Ramos (cell line): Measurements from ENCODE around the gene ANKLE2.

Experiments used
- in situ Hi-C: fragments of 300-500 bp; cut with MboI; formaldehyde crosslinking; loops from one replicate; pipeline ENCODE4 v1.14.3; 2022; ENCODE audit warnings: low sequenced_read_pairs; ENCODE audit not compliant: unreplicated experiment

Gene ANKLE2

DNA sequence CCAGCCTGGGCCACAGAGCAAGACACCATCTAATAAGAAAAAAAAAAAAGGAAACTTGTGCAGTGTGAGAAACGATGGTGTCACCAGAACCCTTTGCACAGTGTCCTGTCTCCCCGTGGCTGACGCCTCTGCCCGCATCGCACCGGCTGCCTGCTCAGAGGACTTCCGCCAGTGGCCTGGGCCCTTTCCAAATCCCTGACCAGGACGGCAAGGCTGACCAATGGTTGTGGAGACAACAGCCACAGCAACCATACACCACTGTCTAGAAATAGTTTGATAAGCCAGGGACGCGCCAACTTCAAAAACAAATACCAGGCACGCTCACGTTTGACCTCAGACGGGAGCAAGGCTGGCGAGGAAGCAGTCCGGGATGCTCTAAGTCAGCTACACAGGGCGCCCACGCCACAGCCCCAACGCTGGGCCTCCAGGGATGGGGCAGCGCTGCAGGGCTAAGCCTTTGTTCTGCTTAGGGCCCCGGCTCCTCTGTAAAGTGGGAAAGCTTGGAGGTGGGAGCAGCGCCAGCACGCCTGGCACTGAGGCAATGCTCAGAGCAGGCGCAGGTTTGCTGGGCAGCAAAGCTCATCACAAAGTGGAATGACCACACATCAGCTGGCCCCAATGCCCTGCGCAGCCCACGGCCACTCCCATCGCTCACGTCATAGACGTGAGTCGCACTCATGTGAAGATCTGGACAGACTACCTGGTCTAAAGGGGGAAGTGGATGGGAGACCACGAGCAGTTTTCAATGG is 38.4 kb downstream of the ANKLE2 start:
- in situ Hi-C loops: no loop called here

DNA sequence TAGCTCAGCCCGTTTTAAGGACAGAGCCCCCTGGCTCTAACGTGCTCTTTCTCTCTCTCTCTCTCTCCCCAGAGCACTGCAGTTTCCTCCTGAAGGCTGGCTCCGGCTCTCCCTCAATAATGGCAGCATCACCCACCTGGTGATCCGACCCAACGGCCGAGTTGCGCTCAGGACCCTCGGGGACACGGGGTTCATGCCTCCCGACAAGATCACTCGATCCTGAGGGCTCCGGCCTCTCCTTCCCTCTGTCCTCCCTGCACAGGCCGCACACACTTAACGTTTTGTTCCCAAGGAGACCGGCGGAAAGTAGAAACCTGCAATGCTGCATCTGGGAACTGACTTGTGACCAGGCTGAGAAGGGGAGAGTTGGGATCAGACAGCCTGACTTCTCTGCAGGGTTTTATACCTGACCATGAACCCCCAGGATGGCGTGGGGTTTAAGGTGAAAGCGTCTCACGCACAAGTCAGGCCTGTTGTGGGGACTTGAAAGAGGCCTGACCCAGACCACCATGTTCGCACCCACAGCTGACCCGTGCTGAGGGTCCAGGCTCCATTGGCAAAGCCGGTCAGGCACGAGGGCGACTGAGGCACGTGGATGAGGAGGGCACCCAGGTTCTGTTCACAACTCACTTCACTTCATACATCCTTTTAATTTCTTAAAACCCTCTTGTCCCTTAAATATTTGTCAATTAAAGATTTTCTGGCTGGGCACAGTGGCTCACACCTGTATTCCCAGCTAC is 40.9 kb downstream of the ANKLE2 start:
- in situ Hi-C loops: no loop called here

DNA sequence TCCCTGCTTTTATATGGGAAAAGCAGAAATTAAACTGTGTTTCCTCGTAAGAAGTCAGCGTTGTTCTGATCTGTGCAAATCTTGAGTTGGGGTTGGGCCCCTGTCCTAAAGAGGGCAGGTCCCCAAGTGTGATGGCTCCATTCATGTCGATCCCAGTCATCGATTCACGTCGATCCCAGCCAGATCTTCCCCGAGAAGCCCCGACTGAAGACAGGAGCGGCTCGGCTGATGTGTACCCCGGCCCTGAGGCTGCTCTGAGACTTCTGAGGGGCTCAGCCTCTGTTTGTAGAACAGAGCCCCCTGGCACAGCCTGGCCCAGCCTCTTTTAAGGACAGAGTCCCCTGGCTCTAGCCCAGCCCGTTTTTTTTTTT is 41.7 kb downstream of the ANKLE2 start:
- in situ Hi-C loops: no loop called here

DNA sequence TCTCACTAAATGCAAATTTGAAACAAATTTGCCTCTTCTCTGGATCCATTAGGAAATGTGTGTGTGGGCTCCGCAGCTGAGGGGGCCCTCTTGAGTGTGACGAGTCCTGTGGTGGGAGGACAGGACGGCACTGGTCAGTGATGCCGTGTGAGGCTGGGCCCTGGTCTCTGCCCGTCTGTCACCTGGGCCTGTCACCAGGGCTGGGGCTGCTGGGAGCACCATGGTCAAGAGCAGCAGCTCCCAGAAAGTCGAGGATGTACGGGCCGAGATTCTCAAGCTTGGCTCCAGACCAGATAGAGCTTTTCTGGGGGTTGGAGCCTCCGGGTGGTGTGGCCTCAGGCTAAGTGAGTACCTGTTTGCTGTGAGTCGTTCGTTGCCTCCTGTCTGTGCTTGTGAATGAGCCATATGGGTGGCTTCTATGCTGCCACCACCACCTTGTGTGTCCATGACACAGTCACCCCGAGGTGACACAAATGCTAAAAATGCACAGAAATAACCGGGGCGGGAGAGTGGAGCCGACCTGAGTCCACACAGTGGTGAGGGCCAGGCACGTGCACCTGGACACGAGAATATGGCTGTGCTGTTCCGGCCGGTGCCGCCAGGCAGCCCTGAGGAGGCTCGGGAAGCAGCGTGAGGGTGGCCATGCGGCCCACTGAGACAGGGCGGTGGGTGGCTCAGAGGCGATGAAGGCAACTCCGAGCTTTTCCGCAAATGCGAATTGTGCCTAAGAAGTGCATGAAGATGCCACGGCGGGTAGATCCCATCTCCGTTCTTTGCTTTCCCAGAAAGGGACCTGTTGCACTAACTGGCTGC is 42.3 kb downstream of the ANKLE2 start:
- in situ Hi-C loops: no loop called here

DNA sequence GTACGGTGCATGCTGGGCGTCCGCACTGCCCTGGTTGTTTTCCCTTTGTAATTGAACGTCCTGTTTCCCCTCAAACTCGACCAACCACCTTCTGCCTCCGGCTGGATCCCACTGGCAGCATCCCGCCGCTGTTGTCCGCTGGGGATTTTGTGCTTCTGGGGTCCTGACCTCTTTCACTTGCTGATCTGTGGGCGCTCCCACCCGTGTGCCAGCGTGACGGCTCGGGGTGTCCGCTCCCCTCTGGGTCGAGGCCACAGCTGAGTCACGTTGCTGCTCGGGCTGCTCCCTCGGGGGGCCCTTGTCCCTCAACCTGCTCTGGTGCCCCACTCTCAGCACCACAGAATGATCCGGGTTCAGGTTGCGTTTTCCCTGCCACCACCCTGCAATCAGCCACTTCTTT is 43.0 kb downstream of the ANKLE2 start:
- in situ Hi-C loops: no loop called here

DNA sequence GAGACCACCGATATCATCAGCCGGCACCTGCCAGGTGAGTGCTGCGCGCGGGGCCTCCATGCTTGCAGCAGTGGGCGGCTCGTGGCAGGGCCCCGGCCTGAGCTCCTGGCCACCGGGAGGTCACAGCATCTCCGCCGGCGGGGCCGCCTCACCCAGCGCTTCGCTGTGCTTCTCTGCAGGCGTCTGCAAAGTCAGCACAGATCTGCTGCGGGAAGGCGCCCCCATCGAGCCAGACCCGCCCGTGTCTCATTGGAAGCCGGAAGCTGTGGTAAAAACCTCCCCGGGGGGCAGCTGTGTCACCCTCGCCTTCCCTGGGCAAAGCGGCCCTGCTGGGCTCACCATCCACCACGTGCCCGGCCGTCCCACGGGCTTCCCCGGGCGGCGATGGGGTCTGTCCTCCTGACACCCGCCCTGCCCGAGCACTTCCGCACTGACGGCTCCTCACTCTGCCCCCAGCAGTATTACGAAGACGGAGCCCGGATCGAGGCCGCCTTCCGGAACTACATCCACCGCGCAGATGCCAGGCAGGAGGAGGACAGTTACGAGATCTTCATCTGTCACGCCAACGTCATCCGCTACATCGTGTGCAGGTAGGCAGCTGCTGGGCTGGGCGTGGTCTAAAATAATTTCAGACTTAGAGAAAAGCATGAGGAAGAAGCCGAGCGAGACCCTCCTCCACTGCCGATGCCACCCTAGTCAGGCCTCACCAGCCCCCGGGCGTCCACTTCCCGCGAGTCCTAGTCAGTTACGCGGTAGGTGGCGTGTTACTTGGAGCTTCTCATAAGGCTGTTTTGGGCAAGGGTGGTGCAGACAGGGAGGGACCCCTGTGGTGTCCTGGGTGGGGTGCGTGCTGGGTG is 43.9 kb downstream of the ANKLE2 start:
- in situ Hi-C loops: no loop called here

DNA sequence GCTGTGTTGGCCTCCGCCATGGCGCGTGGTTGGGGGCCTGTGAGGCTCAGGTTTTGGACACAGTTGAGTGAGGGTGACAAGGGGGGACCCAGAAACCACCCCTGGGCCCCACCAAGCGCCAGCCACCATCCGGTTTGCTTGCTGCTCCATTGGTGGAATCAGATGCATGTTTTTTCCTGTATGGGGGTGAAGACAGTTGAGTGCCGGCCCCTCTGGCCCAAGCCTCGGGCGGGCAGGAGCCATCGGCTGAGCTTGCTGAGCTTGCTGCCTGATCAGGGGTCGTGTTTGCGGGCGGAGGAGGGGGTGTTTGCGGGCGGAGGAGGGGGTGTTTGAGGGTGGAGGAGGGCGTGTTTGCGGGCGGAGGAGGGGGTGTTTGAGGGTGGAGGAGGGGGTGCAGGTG is 44.6 kb downstream of the ANKLE2 start:
- in situ Hi-C loops: no loop called here

DNA sequence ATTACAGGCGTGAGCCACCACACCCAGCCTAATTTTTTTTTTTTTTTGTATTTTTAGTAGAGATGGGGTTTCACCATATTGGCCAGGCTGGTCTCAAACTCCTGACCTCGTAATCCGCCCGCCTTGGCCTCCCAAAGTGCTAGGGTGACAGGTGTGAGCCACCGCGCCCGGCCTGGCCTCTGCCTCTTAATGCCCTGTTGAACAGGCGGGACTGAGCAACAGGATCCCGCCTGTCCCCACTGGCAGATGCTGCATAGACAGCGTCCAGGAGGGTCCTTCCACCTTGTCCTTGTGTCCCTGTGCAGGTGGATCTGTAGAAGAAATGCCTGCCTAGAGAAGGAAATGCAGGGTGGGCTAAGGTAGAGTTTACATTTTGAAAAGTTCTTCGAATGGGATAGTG is 45.3 kb downstream of the ANKLE2 start:
- in situ Hi-C loops: no loop called here

DNA sequence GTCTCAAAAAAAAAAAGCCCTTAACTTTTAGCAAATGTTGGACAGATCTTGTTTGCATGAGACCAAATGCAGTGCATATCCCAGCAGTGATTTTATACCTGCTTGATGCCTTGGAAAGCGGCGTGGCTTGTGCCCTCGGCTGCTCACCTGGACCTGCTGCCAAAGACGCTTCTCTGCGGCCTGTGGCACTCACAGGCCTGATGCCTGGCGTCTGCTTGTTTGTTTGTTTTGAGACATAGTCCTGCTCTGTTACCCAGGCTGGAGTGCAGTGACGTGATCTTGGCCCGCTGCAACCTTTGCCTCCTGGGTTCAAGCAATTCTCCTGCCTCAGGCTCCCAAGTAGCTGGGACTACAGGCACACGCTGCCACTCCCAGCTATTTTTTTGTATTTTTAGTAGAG is 45.8 kb downstream of the ANKLE2 start:
- in situ Hi-C loops: no loop called here

DNA sequence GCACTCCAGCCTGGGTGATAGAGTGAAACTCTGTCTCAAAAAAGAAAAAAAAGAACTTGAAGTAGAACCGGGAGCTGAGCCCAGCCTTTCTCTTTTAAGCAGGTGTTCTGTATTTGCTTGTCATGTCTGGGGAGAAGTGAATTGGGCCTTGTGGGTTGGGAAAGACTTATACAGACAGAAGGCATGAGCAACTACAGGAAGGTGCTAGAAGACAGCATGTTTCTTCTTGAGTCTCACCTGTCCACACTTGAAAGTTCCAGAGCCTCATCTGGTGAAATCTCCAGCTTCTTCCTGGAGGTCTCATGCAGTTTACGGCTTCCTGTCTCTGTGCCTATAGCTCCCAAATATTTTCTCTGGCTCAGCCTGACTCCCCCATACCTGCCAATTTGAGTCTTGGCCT is 48.5 kb downstream of the ANKLE2 start:
- in situ Hi-C loops: no loop called here

DNA sequence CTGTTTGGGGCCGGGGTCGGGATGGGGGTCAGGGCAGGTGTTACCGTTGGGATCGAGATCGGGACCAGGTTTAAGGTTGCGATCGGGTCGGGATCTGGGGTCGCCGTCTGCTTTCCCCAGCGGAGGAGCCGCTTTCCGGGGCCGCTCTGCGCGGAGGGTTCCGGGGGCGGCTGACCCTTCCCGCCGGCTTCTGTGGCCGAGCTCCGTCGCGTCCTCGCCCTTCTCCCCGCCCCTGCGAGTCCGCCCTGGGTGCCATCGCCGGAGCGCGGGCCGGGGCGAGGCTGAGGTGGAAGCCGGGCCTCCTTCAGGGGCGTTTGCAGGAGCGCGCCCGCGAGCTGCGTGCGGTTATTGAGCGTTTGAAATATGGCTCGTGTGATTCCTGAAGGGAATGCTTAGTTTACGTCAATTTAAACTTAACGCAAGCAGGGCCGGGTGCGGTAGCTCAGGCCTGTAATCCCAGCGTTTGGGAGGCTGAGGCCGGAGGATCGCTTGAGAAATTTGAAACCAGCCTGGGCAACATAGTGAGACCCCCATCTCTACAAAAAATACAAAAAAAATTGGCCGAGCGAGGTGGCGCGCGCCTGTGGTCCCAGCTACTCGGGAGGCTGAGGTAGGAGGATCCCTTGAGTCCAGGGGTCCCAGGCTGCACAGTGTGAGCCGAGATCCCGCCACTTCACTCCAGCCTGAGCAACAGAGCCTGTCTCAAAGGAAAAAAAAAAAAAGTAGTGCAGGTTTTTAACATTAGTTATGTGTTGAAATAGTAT is 50.4 kb downstream of the ANKLE2 start:
- in situ Hi-C loops: no loop called here

DNA sequence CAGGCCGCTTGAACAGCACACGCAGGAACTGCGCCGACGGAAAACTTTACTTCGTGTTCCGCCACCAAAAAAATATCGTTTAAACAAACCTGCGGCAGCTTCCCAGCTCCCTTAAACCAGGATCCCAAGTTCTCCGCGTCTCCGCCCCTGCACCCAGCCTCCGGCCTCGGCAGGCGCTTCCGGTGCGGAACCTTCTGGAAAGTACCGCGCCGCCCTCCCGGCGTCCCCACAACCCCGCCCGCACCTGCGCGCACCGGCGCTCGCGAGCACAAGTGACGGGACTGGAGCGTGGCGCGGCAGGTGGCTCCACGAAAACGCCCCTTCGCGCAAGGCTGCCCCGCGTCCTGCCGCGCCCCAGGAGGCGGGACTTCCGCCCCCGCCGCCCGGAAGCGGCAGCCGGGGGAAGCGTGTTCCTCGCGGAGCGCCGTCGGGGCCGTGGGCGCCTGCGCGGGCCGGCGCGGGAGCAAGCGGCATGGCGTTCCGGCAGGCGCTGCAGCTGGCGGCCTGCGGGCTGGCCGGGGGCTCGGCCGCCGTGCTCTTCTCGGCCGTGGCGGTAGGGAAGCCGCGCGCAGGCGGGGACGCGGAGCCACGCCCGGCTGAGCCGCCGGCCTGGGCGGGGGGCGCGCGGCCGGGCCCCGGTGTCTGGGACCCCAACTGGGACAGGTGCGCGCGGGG is 51.1 kb downstream of the ANKLE2 start, which contains the start of gene PGAM5:
TSS of gene PGAM5 (plus strand) at position 438 of the 675 bp plus-strand sequence. CDS start at position 473, 35 bp downstream.
- in situ Hi-C loops: no loop called here

DNA sequence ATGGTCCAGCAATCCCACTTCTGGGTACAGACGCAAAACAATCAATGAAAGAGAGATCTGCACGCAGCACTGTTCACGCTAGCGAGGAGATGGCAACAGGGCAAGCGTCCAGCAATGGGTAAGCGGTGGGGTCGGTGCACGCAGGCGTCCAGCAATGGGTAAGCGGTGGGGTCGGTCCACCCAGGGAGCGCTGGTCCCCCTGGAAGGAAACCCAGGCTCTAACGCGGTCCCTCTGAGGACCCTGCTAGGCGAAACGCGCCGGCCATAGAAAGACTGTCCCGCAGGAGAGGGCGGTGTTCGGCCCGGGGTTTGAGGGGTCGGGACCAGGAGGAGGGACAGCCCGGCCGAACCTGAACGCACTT is 51.6 kb downstream of the ANKLE2 start:
- in situ Hi-C loops: no loop called here

DNA sequence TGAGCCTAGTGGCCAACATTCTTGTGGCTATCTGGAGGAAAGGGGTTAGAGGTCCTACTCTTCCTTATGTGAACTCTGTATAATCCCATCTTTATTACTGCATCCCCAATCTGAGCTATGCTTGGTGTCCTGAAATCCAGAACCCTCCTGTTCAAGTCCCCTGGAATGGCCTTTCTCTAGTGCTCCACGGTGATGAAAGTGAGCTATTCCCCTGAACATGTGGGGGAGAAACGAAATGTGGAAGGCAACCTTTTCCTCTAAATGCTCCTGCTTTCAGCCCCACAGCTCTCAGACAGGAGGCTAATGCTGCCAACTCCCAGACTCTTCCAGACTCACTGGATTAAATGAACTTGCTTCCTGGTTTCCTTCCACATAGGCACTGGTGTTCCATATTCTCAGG is 53.5 kb downstream of the ANKLE2 start:
- in situ Hi-C loops: no loop called here

DNA sequence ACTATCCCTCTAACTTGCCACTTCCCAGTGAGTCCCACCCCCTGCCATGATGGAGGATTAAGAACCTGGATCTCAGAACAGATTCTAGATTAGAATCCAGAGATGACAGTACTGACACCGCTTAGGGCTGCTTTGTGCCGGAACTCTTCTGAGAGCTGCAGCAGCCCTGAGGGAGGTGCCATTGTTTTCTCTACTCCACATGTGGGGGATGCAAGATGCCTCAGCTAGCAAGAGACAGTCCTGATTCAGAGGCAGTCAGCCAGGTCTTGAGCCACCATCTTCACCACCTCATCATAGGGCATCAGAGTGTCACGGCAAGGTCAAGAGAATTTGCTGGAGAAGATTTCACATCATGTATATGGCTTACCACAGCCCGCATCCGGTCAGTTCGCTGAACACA is 54.4 kb downstream of the ANKLE2 start:
- in situ Hi-C loops: no loop called here

DNA sequence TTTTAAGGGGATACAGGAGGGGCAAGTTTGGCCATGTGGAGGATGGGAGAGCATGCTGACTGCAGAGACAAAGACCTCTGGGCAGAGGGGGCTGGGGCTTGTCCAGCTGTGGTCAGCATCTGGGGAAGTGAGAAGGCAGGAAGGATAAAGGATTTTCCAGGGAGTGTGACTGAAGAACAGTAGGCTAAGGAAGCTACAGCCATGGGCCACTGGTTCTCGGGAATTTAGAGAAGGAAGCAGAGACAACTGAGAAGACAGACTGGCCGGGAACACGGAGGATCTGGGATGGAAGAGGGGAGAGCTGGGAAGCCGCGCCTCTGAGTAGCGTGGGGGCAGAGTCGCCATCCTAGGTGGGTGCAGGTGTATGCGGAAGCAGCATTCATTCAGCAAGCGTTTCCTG is 58.0 kb downstream of the ANKLE2 start:
- in situ Hi-C loops: no loop called here

DNA sequence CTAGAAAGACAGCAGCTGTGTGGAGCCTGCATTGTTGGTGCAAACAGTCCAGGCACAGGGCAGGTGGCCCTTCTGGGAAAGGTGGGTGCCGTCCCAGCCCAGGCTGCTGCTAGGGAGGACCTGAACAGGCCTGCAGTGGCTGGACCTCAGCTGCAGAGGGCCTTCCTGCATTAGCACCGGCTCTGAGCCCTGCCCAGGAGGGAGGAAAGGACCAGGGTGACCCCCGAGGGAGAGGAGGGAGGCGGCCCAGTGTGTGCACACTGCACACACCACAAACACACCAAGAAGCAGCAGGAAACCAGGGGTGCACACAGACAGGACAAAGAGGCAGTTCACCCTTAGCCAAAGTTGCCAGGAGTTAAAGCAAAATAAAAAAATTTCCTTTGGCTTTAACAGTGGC is 59.0 kb downstream of the ANKLE2 start:
- in situ Hi-C loops: no loop called here

DNA sequence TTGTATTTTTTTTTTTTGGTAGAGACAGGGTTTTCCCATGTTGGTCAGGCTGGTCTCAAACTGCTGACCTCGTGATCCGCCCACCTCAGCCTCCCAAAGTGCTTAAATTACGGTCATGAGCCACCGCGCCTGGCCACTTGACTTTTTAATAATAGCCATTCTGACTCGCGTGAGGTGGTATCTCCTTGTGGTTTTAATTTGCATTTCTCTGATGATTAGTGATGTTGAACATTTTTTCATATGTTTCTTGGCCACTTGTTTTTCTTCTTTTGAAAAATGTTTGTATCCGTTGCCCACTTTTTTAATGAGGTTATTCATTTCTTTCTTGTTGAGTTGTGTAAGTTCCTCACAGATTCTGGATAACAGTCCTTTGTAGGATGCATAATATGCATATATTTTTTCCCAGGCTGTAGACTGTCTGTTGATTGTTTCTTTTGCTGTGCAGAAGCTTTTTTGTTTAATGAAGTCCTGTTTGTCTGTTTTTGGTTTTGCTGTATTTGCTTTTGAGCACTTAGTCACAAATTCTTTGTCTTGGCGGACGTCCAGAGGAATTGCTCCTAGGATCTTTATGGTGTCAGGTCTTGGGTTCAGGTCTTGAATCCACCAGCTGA is 61.3 kb downstream of the ANKLE2 start:
- in situ Hi-C loops: no loop called here

DNA sequence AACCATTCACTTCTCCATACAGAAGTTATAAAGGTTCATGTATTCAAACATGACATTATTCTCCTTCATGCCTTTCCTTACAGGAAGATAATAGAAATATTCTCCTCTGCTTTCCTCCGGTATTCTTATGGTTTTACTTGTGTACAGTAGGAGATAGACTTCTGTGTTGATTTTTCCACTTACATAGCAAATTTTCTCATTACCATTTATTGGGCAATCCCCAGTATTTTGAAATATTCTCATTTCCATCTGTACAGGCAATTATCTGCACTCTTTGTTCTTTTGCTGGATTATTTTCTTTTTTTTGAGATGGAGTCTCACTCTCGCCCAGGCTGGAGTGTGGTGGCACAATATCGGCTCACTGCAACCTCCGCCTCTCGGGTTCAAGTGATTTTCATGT is 63.3 kb downstream of the ANKLE2 start:
- in situ Hi-C loops: no loop called here
